Heart right ventricle (tissue), 16 donors: ENCODE data around the gene TWF2. TPM values are rescaled to one million over a fixed set of nuclear protein-coding genes. Genes with fewer than 3 reads are reported as not detected.
A peak's percentile ranks its signal among the peaks of the same experiment; 100 is the strongest.

Source experiments
- ATAC-seq, 8 donors: fragments of 200-7000 bp; cut with Tn5 transposase; one replicate each; pipeline ENCODE4 v1.9.1; 2020; ENCODE audit warnings: mild to moderate bottlenecking in 8 of 8, moderate library complexity in 8 of 8, moderate number of reproducible peaks in 1 of 8
- DNase-seq, 2 donors: peaks; one replicate each; pipeline ENCODE4 v3.0.0-alpha.2; 2020
- H3K27ac ChIP-seq, 10 donors: fragments of 200-600 bp; sonication (generic) in 2 of 10; one replicate each; pipeline versions ENCODE4 v1.5.0 to v1.8.0; 2020 to 2022; ENCODE audit warnings: mild to moderate bottlenecking in 3 of 10
- H3K27me3 ChIP-seq, 7 donors: fragments of 200-600 bp; one replicate each; pipeline ENCODE4 v1.8.0; 2021 to 2022; ENCODE audit warnings: mild to moderate bottlenecking in 2 of 7
- H3K36me3 ChIP-seq, 9 donors: fragments of 200-600 bp; sonication (generic) in 1 of 9; one replicate each; pipeline versions ENCODE4 v1.5.0 to v1.8.0; 2020 to 2022; ENCODE audit warnings: mild to moderate bottlenecking in 2 of 9
- H3K4me1 ChIP-seq, 9 donors: fragments of 200-600 bp; sonication (generic) in 1 of 9; one replicate each; pipeline versions ENCODE4 v1.5.0 to v1.8.0; 2020 to 2022; ENCODE audit warnings: mild to moderate bottlenecking in 4 of 9
- H3K4me3 ChIP-seq, 10 donors: fragments of 200-600 bp; sonication (generic) in 2 of 10; one replicate each; pipeline versions ENCODE4 v1.5.0 to v1.8.0; 2020 to 2022; ENCODE audit warnings: mild to moderate bottlenecking in 7 of 10, moderate library complexity in 2 of 10
- H3K9me3 ChIP-seq, 11 donors: fragments of 200-600 bp in 10 of 11; sonication (generic) in 2 of 11; one replicate each; pipeline versions ENCODE4 v1.5.0 to v1.8.0; 2013 to 2022; ENCODE audit warnings: mild to moderate bottlenecking in 2 of 11, control low read depth in 1 of 11, moderate library complexity in 1 of 11
- WGBS, 2 donors: extraction: QIAGEN DNeasy Blood & Tissue Kit; methylation state at CpG; one replicate each; pipeline ENCODE4 v1.1.7; 2013; ENCODE audit warnings: inconsistent platforms in 1 of 2; 5-methylcytosine and 5-hydroxymethylcytosine counted together
- intact Hi-C, 10 donors: fragments of 100-400 bp; cut with DNase I; formaldehyde crosslinking; loops; one replicate each; pipeline versions ENCODE4 v1.11.1 to v1.14.2; 2022
- polyA plus RNA-seq, 2 donors: library from polyadenylated mRNA; stranded (reverse); fragments of 200-250 nt; gene quantifications; one replicate each; pipeline ENCODE4 v1.2.3, GENCODE V29; 2013
- total RNA-seq, 10 donors: library from RNA; stranded (reverse); fragmentation: NEBNext Ultra II Directional in 3 of 10; extraction: Animal tissue kit (Norgen Biotek cat#: 25700) in 3 of 10; gene quantifications; one replicate each; pipeline versions ENCODE4 v1.2.1 to v1.2.4, GENCODE V29; 2021 to 2023
- TF ChIP-seq, protein P1 (sequence below), 9 donors: fragments of 200-600 bp; sonication (generic) in 2 of 9; IDR thresholded peaks; one replicate each; pipeline versions ENCODE4 v1.5.0 to v1.8.0; 2021 to 2022; ENCODE audit warnings: antibody characterized with exemption in 9 of 9, mild to moderate bottlenecking in 5 of 9, moderate library complexity in 1 of 9
- donor health status: Arrhythmogenic right ventricular cardiomyopathy.
- donor health status: ischemic (EF 13 %, LVEDD 7.1; RV severe dilation, severe dysfunction).
- donor health status: healthy with polysubstance abuse.
- donor health status: DM: no; HTN: yes; CAD: no.
- donor health status: DM: no; HTN: no; CAD: no.
- donor health status: ischemic (EF 25% LVEDD 6.9; RV normal size, moderate dysfunction).
- donor health status: ischemic (EF 25% LVEDD 5.7; RV mildly dilated, moderate dysfunction).
- donor health status: healthy.
- donor health status: DM: yes; HTN: yes; CAD: no.
- donor health status: Ischemic cardiomyopathy.
- donor health status: ischemic (EF 35%, LVEDD 5.7; RV mildly dilated, moderate dysfunction).
- donor health status: nonischemic (EF 11% LVEDD 7.7; RV severe dilation, severe dysfunction).
- donor health status: DM: yes; HTN: yes; CAD: no.
- donor health status: PGD.
- donor health status: ischemic (EF 29% LVEDD 5.4; RV normal size, mild dysfunction).
- donor health status: nonischemic (EF 23%, LVEDD 6.1; RV moderate dilation, normal function).

TWF2 gene
- total and polyA plus RNA-seq, 12 donors: 44.7 to 148 (median 96.0) TPM

DNA sequence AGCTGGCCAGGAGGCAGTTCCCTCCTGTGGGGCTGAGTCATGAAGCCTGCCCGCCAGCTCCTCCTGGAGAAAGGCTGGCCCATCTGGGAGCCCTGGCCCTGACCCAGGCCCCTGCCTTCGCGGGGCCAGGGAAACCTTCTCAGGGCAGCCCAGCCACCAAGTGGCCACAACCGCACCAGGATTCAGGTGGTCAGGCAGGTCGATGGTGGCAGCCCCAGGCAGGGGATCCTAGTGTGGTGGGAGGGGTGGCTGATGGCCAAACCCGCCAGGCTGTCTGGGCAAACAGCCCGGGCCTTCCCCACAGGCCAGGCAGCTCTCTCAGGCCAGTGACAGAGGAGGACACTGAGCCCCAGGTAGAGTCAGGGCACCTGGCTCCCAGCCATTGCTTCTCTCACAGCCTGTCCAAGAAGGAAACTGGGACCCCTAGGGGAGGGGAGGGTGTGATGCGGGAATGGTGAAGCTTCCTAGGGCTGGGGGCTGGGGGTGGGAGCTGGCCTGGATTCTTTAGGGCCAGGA lies 1.2 kb downstream of the TWF2 start:
- intact Hi-C loops: loop anchor here in 7 of 10 donors (2.0 to 10.0 kb wide), 6 partner anchors 35 to 217 kb away; partner anchors contain the start of genes WDR82 (in 5 of the 7), GLYCTK (in 1 of the 7), NISCH (in 1 of the 7) and TNNC1 (in 1 of the 7)
- H3K36me3 ChIP-seq: peaks cover 0 to 29% (median 9%) of the 10 kb centered on the region in 9 donors
- DNase-seq: peak; percentile 75 to 83
- no peaks in the 10 kb centered on the region for H3K9me3 ChIP-seq
- peaks cover 22 to 74% (median 55%) of the 10 kb centered on the region in 9 donors for H3K4me1 ChIP-seq
- peak overlapping the region in 9 of 10 donors; percentile 76 to 99 (median 94) for H3K4me3 ChIP-seq
- peak; percentile 38 to 73 (median 55) for ATAC-seq
- no peaks in the 10 kb centered on the region for H3K27me3 ChIP-seq
- WGBS, 2 donors: 7% methylated on average over 8 of the region's 8 CpGs
- peak overlapping the region in 9 of 10 donors; percentile 87 to 96 (median 93) for H3K27ac ChIP-seq
- TF ChIP-seq, protein P1, sequence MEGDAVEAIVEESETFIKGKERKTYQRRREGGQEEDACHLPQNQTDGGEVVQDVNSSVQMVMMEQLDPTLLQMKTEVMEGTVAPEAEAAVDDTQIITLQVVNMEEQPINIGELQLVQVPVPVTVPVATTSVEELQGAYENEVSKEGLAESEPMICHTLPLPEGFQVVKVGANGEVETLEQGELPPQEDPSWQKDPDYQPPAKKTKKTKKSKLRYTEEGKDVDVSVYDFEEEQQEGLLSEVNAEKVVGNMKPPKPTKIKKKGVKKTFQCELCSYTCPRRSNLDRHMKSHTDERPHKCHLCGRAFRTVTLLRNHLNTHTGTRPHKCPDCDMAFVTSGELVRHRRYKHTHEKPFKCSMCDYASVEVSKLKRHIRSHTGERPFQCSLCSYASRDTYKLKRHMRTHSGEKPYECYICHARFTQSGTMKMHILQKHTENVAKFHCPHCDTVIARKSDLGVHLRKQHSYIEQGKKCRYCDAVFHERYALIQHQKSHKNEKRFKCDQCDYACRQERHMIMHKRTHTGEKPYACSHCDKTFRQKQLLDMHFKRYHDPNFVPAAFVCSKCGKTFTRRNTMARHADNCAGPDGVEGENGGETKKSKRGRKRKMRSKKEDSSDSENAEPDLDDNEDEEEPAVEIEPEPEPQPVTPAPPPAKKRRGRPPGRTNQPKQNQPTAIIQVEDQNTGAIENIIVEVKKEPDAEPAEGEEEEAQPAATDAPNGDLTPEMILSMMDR (IDR thresholded peaks at IDR 0.05): peak in 3 of 9 donors; percentile 10 to 21 (median 12)

DNA sequence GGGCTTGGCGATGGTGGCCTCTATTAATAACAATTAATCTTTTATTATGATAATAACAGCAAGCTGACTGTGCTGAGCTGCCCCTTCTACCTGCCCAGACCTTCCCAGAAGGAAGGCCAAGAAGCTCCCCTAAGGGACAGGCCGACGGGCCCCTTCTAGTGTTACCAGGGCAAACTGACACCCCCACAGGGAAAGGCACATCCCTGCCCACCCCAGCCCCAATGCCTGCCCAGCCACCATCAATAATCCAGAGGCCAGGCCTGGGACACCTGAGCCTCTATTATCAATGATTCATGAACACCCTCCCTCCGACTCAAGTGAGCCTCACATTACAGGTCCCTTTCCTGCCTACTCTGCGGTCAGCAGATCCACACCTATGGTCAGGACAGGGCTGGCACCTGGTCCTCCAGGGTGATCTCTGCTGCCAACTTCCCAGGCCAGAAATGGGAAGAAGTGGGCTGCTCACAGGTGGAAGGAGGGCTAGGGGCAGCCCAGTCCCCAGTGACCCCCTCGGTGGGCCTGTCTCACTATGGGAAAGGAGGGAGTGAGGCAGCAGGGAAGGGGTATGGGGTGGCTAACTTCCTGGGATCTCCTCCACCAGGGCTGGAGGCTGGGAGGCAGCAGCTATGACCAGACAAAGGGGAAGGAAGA lies 1.8 kb downstream of the TWF2 start:
- intact Hi-C loops: loop anchor here in 6 of 10 donors (5.0 to 10.0 kb wide), 5 partner anchors 35 to 218 kb away; partner anchors contain the start of genes WDR82 (in 4 of the 6), GLYCTK (in 1 of the 6), NISCH (in 1 of the 6) and TNNC1 (in 1 of the 6)
- no peaks in the 10 kb centered on the region for H3K9me3 ChIP-seq
- no peak for ATAC-seq

DNA sequence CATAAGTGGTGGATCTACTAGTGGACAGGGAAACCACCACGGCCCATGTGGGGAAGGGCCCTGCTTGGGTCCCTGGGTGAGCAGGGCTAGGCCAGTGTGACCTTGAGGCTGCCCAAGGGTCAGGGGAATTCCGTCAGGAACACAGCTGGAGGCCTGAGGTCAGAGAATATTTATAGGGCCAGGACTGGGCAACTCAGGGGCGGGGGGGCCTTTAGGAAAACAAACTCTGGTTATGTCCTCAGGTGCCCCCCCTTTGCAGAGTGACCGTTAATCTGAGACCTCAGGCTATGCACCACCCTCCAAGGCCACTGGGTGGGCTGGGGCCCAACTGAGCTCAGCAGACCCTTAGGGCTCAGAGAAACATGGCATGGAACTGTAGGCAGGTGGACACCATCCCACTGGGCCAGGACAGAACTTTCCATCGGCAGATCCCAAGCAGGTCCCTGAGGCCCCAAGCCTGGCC lies 2.5 kb downstream of the TWF2 start:
- H3K4me1 ChIP-seq: peaks cover 25 to 85% (median 65%) of the 10 kb centered on the region in 9 donors
- H3K4me3 ChIP-seq: peak overlapping the region in 3 of 10 donors; percentile 92 to 98 (median 95)
- intact Hi-C loops: loop anchor here in 6 of 10 donors (5.0 to 10.0 kb wide), 5 partner anchors 36 to 218 kb away; partner anchors contain the start of genes WDR82 (in 4 of the 6), GLYCTK (in 1 of the 6), NISCH (in 1 of the 6) and TNNC1 (in 1 of the 6)
- peak overlapping the region; percentile 42 to 96 (median 93) for H3K27ac ChIP-seq
- DNase-seq (peak in 1 of 2 donors; percentile 49), ATAC-seq (peak in 2 of 8 donors; percentile 18 to 29)
- TF ChIP-seq, protein P1 (IDR thresholded peaks at IDR 0.05): no peak
- no peaks in the 10 kb centered on the region for H3K9me3 ChIP-seq
- peaks cover 0 to 42% (median 15%) of the 10 kb centered on the region in 9 donors for H3K36me3 ChIP-seq
- no peaks in the 10 kb centered on the region for H3K27me3 ChIP-seq
- WGBS, 2 donors: 55 to 61% methylated on average over 5 of the region's 5 CpGs

More for the DNA sequence above, 1.8 kb downstream of the TWF2 start:
- peak overlapping the region in 6 of 10 donors; percentile 83 to 98 (median 93) for H3K4me3 ChIP-seq
- peaks cover 0 to 35% (median 9%) of the 10 kb centered on the region in 9 donors for H3K36me3 ChIP-seq
- peak overlapping the region; percentile 15 to 96 (median 93) for H3K27ac ChIP-seq
- TF ChIP-seq, protein P1 (IDR thresholded peaks at IDR 0.05): no peak
- 71 to 87% methylated on average over 6 of the region's 6 CpGs for WGBS, 2 donors
- DNase-seq: no peak
- H3K27me3 ChIP-seq: no peaks in the 10 kb centered on the region
- H3K4me1 ChIP-seq: peaks cover 22 to 80% (median 60%) of the 10 kb centered on the region in 9 donors
